MCF 10A (cell line): ENCODE results near the gene CCDC127. TPM values are rescaled to one million over a fixed set of nuclear protein-coding genes. Genes with fewer than 3 reads are reported as not detected.

Source experiments
- BruUV-seq: library from RNA; stranded (reverse); fragments of 400-500 nt; replicated peaks from 2 replicates; lab custom pipeline; 2021; lab: Mats Ljungman, UMichigan
- CTCF ChIA-PET: fragments of 300-600 bp; sonication (Branson Sonifier 250); formaldehyde crosslinking; extraction: SDS; loops from one replicate; lab custom pipeline; 2021; ENCODE audit warnings: antibody characterized with exemption, inconsistent platforms; lab: Yijun Ruan, JAX
- POLR2A ChIA-PET: fragments of 300-600, 350-650 bp; sonication (Branson Sonifier 250); formaldehyde crosslinking; extraction: SDS; loops from one replicate; lab custom pipeline; 2020; ENCODE audit warnings: antibody characterized with exemption, inconsistent platforms; lab: Yijun Ruan, JAX
- DNase-seq: peaks from one replicate; pipeline ENCODE4 v3.0.0-alpha.2; 2018; ENCODE audit not compliant: unreplicated experiment
- H3K27ac Mint-ChIP-seq: one replicate; pipeline ENCODE4 v1.8.0; 2022; ENCODE audit warnings: mild to moderate bottlenecking, low read depth, mixed read lengths; ENCODE audit not compliant: unreplicated experiment
- H3K27me3 Mint-ChIP-seq: one replicate; pipeline ENCODE4 v1.8.0; 2022; ENCODE audit warnings: mixed read lengths; ENCODE audit not compliant: insufficient read depth, unreplicated experiment
- H3K36me3 Mint-ChIP-seq: one replicate; pipeline ENCODE4 v1.8.0; 2022; ENCODE audit warnings: mild to moderate bottlenecking, moderate library complexity, mixed read lengths; ENCODE audit not compliant: insufficient read depth, unreplicated experiment
- H3K4me1 Mint-ChIP-seq: one replicate; pipeline ENCODE4 v1.8.0; 2022; ENCODE audit warnings: mixed read lengths; ENCODE audit not compliant: insufficient read depth, unreplicated experiment
- H3K4me3 Mint-ChIP-seq: one replicate; pipeline ENCODE4 v1.8.0; 2022; ENCODE audit warnings: mild to moderate bottlenecking, moderate library complexity, mixed read lengths; ENCODE audit not compliant: unreplicated experiment
- H3K9me3 Mint-ChIP-seq: one replicate; pipeline ENCODE4 v1.8.0; 2022; ENCODE audit warnings: mixed read lengths; ENCODE audit not compliant: unreplicated experiment
- intact Hi-C: fragments of 100-400 bp; cut with micrococcal nuclease; formaldehyde crosslinking; loops from 2 replicates; pipeline ENCODE4 v1.14.1; 2022
- total RNA-seq: library from RNA; stranded (reverse); gene quantifications from 2 replicates; pipeline ENCODE4 v1.2.3, GENCODE V29; 2022
- TF ChIP-seq, protein P1 (sequence below): fragments of 200-600 bp; IDR thresholded peaks from one replicate; pipeline ENCODE4 v1.8.0; 2022; ENCODE audit warnings: antibody characterized with exemption, mild to moderate bottlenecking; ENCODE audit not compliant: unreplicated experiment

Gene CCDC127
- total RNA-seq, 1 experiment from 2014 or later = 4.5 TPM

DNA sequence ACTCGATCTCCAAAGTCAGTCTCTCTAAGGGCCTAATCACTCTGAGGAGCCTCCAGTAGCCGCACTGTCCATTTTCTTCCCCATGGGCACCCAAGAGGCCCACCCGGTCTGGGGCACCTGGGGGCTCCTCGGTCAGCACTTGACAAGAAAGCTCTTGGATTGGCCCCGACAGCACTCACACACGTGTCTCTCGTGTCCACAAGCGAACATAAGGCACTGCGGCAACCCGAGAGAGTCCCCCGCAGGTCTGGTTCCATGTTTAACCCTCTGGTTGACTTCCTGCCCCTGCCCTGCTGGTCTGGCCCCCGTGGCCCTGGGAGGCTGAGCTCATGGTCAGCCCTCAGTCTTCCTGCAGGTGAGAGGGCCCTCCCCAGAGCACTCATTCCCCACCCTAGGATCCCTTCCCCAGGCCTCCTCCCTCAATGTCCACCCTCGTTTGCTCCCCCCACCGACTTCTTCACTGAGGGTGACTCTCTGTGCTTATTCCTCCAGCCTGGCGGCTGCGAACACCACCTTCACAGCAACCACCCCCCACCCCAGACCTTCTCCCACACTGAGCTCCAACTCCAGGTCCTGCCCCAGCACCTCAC lies 43.0 kb downstream of the CCDC127 start:
- Mint-ChIP-seq H3K4me1 (no peaks in the 10 kb centered on the region), H3K4me3 (no peak overlapping the region), H3K9me3 (no peaks in the 10 kb centered on the region), H3K36me3 (no peaks in the 10 kb centered on the region), H3K27me3 (peaks cover 55% of the 10 kb centered on the region), H3K27ac (no peak overlapping the region)
- POLR2A ChIA-PET = no interaction called here
- CTCF ChIA-PET = interaction anchor here (0.6 to 1.2 kb wide), 3 partner anchors 14 to 252 kb away, joined by 3 to 5 read pairs (median 5); no protein-coding TSS in a partner anchor
- no TSS peak for BruUV-seq
- intact Hi-C loops = no loop called here
- TF ChIP-seq, protein P1, sequence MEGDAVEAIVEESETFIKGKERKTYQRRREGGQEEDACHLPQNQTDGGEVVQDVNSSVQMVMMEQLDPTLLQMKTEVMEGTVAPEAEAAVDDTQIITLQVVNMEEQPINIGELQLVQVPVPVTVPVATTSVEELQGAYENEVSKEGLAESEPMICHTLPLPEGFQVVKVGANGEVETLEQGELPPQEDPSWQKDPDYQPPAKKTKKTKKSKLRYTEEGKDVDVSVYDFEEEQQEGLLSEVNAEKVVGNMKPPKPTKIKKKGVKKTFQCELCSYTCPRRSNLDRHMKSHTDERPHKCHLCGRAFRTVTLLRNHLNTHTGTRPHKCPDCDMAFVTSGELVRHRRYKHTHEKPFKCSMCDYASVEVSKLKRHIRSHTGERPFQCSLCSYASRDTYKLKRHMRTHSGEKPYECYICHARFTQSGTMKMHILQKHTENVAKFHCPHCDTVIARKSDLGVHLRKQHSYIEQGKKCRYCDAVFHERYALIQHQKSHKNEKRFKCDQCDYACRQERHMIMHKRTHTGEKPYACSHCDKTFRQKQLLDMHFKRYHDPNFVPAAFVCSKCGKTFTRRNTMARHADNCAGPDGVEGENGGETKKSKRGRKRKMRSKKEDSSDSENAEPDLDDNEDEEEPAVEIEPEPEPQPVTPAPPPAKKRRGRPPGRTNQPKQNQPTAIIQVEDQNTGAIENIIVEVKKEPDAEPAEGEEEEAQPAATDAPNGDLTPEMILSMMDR = no peak
- DNase-seq = no peak

DNA sequence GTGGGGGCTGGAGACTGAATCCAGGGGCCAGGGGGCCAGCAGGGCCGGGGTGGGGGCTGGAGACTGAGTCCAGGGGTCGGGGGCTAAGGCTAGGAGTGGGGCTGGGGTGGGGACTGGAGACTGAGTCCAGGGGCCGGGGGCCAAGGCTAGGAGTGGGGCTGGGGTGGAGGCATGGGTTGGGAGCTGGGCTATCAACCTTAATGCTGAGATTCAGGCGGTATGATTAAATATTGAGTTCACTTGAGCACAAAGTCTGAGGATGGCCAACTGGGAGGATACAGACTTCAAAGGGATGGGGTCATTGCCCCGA lies 43.7 kb downstream of the CCDC127 start:
- ChIA-PET CTCF (interaction anchor here (0.6 to 1.2 kb wide), 2 partner anchors 14 to 253 kb away, joined by 3 to 4 read pairs; no protein-coding TSS in a partner anchor), POLR2A (no interaction called here)
- no peak for DNase-seq
- Mint-ChIP-seq H3K27ac (no peak overlapping the region), H3K4me1 (no peaks in the 10 kb centered on the region), H3K27me3 (peaks cover 47% of the 10 kb centered on the region), H3K4me3 (no peak overlapping the region), H3K36me3 (no peaks in the 10 kb centered on the region), H3K9me3 (no peaks in the 10 kb centered on the region)
- TF ChIP-seq, protein P1 = no peak
- BruUV-seq = no TSS peak
- intact Hi-C loops = no loop called here

DNA sequence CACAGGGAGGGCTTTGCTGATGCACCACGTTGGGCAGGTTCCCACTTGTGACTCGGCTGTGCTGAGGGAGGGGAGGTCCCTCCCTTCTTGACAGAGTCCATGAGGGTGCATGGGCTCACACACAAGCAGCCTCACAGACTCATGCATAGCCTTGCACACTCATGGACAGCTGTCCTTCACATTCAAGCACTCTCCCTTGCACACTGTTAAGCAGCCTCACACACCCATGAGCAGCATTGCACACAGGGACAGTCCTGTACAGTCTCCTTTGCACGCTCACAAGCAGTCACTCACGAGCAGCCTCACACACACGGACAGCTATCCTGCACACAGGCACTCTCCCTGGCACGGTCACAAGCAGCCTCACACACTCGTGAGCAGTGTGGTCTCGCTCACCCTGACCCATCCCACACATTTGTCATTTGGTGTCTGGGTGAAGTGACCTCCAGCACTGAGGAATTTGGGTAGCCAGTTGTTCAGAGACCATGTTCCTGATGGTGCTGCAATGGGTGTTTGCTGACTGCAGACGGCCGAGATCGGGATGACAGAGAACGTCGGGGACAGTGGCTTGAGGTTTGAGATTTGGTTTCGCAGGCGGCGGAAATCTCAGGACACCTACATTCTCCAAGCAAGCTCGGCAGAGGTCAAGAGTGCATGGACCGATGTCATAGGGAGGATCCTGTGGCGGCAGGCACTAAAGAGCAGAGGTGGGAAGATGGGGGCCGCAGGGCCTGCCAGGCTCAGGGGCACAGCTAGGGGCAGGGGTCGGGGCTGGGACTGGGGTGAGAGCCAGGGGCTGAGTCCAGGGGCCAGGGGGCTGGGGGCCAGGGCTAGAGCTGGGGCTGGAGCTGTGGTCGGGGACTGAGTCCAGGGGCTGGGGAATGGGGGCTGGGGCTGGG lies 44.3 kb downstream of the CCDC127 start:
- H3K27ac Mint-ChIP-seq = no peak overlapping the region

DNA sequence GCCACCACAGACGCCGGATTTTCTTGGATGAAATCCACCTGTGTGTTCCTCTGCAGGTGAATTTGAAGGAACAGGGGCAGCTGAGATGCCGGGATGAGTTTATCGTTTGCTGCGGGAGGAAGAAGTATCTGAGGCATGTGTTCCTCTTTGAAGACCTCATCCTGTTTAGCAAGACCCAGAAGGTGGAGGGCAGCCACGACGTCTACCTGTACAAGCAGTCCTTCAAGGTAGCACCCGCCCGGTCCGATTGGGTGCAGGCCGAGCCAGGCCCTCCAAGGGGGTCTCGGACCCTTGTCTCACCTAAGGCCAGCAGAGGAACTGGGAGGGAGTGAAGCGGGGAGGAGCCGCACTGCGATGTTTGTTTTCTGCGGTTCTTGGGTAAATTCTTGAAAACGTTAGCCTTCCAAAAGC lies 45.1 kb downstream of the CCDC127 start:
- H3K4me3 Mint-ChIP-seq = no peak overlapping the region
- no peaks in the 10 kb centered on the region for H3K9me3 Mint-ChIP-seq
- no peak overlapping the region for H3K27ac Mint-ChIP-seq
- H3K4me1 Mint-ChIP-seq = peaks cover 7% of the 10 kb centered on the region
- ChIA-PET POLR2A (no interaction called here), CTCF (no interaction called here)
- BruUV-seq = no TSS peak
- H3K27me3 Mint-ChIP-seq = peaks cover 33% of the 10 kb centered on the region
- intact Hi-C loops = no loop called here
- no peak for DNase-seq
- no peaks in the 10 kb centered on the region for H3K36me3 Mint-ChIP-seq
- TF ChIP-seq, protein P1 = no peak

More for the DNA sequence above, 44.3 kb downstream of the CCDC127 start:
- Mint-ChIP-seq H3K9me3 (no peaks in the 10 kb centered on the region), H3K4me3 (no peak overlapping the region), H3K36me3 (no peaks in the 10 kb centered on the region), H3K4me1 (peaks cover 3% of the 10 kb centered on the region), H3K27me3 (peaks cover 41% of the 10 kb centered on the region)
- BruUV-seq = no TSS peak
- intact Hi-C loops = no loop called here
- no peak for DNase-seq
- ChIA-PET CTCF (interaction anchor here (1.2 kb wide), 1 partner anchor 15 kb away, joined by 4 read pairs; no protein-coding TSS in a partner anchor), POLR2A (no interaction called here)
- TF ChIP-seq, protein P1 = no peak
